ENCODE measurements around the gene NFIB.

The NFIB gene

GRCh38 chr9:14344941-14345353, 31.0 kb upstream of the NFIB start:
- DNase-seq, result no peak

GRCh38 chr9:14344053-14344524, 30.1 kb upstream of the NFIB start:
- peak; percentile 55 for DNase-seq

DNA sequence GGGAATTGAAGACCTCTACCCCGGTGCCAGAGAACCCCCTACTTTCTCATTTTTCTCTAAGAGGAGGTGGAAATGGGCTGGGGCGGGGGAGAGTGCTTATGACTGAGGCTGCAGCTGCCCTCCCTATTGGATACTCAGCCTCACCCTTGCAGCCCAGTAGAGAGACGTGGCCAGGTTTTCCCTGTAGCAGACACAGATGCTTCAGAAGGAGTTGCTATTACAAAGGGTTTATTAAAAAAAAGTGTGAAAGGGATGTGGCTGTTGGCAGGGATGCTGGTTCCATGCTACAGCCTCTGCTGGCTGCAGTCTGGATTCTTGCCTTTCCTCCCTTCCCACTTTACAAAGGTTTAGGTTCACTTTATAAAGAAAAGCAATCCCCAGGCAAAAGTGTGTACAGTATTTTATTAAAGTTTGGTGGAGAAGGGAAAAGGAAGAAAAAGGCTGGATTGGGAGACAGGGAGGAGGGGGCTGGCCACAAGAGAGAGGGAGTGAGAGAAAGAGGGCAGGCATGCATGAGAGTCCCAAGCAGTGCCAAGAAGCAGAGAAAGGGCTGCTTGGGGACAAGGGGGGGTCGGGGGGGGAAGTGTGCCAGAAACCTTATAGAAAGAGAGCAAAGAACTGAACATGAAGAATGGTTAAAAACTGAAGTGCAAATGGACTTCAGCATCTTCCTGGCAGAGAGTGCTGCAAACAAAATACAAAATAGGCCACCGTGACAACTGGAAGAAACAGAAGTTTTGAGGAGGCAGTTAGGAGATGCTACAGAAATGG, 29.5 kb upstream of the NFIB start:
- peak; percentile 45 for DNase-seq

- DNase-seq, result no peak
Observed at GRCh38 chr9:14342736-14343135, 28.8 kb upstream of the NFIB start.

DNA sequence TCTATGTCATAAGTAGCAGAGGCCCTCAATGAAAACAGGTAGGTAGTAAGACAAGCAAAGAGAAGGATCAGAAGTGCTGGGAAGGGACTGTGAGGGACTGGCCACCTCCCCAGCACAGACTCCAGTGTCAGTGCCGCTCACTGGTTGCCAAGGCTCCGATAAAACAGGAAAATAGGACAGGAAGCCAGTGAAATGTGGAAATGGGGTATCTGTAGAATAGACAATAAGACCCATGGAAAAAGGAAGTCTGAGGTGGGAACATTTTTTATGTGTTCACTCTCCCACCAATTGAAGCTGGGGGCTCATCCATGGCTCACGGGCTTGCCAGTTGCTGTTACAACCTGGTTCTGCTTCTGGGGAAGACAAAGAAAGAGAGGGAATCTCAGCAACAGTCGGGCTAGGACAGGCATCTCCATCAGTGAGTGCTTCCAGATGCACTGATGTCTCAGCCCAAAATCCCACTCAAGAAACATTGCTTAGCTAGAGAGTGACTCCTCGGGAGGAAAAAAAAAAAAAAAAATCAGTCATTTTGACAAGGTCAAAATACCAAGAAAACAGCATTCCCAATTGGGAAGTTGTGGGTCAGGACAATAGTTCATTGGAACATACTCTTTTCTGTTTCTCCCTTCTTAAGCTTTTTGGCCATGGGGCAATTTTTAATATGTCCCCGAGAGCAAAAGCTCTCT, 27.6 kb upstream of the NFIB start:
- DNase-seq, result no peak

DNA sequence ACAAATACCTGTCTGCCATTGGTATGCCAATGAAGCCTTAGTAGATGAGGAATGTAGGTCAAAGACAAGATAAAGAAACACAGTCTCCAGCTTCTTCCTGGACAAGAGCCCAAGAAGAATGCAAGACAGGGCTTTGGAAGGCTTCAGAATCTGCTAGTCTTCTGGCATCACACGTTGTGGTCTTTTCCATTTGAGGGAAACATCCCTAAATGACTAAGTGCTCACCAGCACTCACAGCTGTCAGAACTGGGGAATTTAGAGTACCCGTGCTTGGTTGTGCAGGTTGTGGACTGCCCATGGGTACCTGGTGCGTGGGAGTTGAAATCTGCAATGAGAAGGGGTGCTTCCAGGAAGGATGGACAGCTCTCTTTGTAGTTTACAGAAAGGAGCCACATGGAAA, 27.1 kb upstream of the NFIB start:
- DNase-seq, result no peak

- no peak for DNase-seq
Observed at GRCh38 chr9:14340219-14340873, 26.4 kb upstream of the NFIB start.

GRCh38 chr9:14339746-14340145, 25.8 kb upstream of the NFIB start:
- DNase-seq, result no peak

DNA sequence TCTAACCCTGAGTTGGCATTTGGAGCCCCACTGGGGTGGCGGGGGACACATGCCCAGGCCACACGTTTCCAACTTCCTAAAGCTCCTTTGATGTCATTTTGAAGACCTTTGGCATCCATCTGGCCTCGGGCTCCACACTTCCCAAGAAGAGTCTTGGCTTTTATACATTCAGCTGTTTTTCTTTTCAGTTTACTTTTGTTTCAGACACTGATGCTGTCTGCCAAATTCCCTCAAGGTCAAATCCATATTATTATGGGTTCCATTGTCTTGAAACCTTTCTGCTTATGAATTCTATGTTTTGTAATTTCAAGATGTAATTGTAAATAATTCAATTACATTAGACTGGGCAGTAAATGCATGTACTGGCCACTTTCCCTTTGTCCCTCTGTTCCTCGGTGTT, 23.7 kb upstream of the NFIB start:
- DNase-seq, result no peak

- peak; percentile 19 for DNase-seq
Observed at GRCh38 chr9:14336244-14336643, 22.3 kb upstream of the NFIB start.

- no peak for DNase-seq
Observed at GRCh38 chr9:14331120-14331519, 17.2 kb upstream of the NFIB start.

GRCh38 chr9:14327036-14327435, 13.1 kb upstream of the NFIB start:
- peak; percentile 56 for DNase-seq

- peak; percentile 99 for DNase-seq
Observed at GRCh38 chr9:14326264-14326826, 12.4 kb upstream of the NFIB start.

DNA sequence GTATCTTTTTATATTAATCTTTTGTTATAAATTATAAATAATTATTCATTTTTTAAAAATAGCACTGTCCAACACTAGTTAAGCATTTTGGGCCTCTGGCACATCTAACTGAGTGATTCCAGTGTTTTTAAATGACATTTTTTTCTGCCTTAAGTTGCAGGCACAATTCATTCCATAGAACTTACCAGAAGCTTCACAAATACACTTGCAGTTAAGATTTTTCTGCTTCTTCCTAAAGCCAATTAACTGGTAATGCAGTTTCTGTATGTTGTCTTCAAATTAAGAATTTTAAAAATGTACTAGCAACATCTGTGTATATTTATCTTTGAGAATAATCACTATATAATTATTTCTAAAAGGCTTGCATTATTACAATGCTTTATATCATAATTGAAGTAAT, 11.2 kb upstream of the NFIB start:
- peak; percentile 84 for DNase-seq

DNA sequence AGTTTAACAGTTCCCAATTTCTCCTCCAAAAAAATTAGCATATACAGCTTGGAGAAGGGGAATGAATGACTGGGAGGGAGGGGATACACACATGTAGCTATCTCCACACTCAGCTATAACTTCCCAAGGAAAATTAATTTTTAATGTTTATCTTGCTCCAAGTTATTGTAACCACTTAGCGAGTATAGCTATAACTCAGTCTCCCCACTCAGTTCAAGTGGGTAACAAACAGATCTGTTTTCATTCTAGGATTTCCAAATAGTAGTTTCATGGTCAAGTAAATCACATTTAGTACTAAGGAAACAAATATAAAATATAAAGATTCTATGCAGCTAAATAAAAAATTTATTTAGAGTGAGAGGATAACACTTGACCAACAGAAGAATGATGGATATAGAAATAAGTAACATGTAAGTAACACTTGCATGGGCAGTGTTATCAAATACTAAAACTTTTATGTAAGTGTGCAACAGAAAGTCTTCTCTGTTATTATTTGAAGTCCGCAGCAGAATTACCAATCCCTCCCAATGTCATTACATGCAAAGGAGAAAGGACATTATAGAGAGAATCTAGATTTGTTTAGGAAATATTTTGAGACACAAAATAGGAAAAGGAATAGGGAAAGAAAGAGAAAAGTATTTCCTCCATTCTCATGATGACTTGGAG, 10.2 kb upstream of the NFIB start:
- DNase-seq, result peak; percentile 59

DNA sequence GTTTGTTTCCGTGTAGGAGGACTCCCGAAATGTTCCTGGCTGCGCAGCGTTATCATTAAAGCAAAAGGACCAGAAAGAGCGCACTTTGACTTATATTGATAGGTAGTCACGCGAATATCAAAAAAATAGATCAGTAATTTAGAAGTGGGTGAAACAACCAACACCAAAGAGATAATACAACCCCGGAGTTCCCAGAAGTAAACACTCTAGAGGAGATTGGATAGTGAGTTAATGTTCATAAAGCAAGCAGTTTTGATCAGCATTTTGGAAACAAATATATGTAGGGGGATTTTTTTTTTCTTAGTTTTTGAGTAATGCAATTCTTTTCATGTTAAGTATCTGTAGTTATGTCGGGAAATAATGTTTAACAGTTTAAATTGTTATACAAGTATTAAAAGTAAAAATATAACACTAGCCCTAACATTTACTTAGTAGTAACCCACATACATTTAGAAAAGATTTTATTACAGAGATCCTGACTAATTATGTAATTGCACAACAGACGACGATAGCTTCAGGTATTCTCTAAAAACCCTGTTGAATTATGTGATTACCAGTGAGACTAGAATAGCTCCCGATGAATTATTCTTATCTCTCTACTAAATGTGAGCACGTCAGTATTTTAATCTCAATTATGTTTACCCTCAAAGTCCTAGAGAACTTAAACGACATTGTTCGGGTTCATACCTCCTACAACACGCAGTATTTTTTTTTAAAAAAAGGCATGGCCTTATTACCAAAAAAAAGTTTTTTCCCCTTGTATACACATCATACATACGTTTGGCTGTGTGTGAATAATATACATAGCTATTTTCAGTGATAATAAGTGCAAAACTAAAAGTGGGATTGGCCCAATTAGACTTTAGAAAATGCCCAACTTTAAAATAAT, 9.4 kb upstream of the NFIB start:
- DNase-seq, result peak; percentile 52

GRCh38 chr9:14322211-14323082, 8.5 kb upstream of the NFIB start:
- DNase-seq, result peak; percentile 99

DNA sequence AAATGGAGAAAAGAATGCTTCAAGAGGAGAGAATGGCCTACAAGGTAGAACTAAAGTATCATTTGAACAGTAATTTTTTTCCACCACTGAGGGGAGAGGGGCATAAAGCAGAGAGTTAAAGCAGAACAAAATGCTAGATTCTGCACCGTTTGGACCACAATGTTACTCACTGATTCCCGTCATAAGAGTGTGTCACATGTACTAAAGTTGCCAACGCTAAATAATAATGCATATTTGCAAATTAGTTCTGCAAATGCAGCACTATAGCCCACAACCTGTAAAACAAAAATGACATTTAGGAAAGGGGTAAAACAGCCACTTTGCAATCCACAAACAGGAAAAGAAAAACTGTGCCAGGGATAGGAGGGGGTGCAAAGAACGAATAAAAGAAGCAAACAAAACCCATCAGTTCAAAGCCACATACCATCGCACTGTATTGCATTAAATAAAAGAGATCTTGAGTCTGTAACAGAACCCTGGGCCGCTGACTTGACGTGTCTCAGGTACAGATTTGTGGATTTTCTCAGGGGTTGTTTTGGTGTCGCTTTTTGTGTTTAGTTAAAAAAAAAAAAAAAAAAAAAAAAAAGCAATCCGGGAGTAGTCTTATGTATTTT, 7.7 kb upstream of the NFIB start:
- DNase-seq, result peak; percentile 83

- peak; percentile 77 for DNase-seq
Observed at GRCh38 chr9:14320271-14321181, 6.6 kb upstream of the NFIB start.

Measured in NCI-H69 (cell line).